Measurements from ENCODE around the gene MX2.

DNA sequence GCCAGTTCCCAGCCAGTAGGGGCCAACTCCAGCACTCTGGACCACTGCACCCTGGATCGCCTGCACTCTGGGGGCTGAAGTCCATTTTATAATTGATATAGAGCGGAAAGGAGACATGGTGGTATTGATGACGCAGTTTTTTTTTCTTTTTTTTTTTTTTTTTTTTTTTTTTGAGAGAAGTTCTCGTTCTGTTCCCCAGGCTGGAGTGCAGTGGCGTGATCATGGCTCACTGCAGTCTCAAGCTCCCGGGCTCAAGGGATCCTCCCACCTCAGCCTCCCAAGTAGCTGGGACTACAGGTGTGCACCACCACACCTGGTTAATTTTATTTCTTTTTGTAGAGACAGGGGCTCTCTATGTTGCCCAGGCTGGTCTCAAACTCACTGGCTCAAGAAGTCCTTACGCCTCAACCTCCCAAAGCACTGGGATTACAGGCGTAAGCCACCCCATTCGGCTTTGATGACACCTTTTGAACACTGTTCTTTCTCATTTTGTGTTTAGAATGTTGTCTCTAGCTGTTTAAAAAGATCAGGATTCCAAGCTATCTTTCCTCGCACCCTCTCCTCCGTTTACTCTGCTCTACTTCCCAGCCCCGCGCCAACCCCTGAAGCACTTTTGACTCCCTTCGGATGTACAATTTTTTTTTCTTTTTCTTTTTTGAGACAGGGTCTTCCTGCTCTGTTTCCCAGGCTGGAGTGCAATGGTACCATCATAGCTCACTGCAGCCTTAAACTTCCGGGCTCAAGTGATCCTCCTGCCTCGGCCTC lies 960 bp downstream of the MX2 start:
- TF ChIP-seq, protein P1, sequence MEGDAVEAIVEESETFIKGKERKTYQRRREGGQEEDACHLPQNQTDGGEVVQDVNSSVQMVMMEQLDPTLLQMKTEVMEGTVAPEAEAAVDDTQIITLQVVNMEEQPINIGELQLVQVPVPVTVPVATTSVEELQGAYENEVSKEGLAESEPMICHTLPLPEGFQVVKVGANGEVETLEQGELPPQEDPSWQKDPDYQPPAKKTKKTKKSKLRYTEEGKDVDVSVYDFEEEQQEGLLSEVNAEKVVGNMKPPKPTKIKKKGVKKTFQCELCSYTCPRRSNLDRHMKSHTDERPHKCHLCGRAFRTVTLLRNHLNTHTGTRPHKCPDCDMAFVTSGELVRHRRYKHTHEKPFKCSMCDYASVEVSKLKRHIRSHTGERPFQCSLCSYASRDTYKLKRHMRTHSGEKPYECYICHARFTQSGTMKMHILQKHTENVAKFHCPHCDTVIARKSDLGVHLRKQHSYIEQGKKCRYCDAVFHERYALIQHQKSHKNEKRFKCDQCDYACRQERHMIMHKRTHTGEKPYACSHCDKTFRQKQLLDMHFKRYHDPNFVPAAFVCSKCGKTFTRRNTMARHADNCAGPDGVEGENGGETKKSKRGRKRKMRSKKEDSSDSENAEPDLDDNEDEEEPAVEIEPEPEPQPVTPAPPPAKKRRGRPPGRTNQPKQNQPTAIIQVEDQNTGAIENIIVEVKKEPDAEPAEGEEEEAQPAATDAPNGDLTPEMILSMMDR (IDR thresholded peaks at IDR 0.05) = no peak
- no peak for TF ChIP-seq EZH2 (IDR thresholded peaks at IDR 0.05; ENCODE audit: borderline replicate concordance, insufficient read depth, low read depth, low read length, poor library complexity, severe bottlenecking)

All from B cell (primary cell).